NCI-H2171 (cell line): ENCODE data around the gene CDKAL1.

Experiments
- DNase-seq: peaks from one replicate; lab custom pipeline; 2025; lab: John Stamatoyannopoulos, UW

Gene CDKAL1

GRCh38 chr6:21204951-21205350 is 670.7 kb downstream of the CDKAL1 start:
- DNase-seq, result no peak

DNA sequence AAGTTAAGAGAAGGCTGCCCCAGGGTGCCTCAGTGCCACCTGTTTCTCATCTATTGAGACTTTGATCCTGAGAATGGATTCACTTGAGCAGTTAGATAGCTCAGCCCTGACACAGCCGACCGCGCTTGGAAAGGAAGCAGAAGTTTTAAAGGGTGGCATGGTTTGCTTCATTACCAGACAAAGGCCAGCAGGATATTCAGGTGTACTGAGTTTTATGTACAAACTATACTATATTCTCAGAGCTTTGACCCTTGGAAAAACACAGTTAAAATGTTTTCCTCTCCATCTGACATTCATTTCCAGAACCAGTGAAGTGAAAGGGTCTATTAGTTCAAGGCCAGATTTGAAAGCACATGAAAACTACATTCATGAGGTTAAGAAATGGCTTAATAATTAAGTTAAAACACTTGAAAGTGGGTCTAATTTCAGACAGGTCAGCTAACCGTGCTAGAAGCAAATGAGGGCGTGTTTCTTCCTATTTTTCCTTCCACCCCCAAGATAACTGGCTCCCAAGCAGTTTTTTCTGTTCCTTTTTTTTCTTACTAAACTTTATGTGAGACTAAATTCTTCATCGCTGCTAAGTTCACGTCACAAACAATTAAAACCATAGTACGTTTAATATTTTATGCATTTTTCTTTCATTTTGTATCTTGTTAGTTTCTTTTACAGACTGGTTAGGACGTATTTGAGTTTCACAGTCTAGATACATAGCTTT is 674.0 kb downstream of the CDKAL1 start:
- no peak for DNase-seq

DNA sequence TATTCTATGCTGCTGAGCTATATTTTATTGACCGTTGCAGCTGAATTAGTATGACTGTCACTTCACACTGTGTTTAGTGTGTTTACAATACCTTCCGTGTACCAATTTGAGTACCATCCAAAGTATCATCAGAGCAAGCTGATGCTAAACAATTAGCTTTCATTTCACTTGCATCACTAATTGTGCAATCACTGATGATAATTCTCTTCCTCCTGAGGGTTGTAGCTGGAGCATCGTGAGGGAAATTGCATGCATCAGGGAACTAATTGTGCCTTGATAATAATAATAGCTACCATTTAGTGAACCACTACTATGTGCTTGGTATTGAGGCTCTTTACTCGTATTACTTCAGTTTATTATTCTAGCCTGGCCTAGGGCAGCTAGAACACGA is 674.5 kb downstream of the CDKAL1 start:
- DNase-seq, result no peak

DNA sequence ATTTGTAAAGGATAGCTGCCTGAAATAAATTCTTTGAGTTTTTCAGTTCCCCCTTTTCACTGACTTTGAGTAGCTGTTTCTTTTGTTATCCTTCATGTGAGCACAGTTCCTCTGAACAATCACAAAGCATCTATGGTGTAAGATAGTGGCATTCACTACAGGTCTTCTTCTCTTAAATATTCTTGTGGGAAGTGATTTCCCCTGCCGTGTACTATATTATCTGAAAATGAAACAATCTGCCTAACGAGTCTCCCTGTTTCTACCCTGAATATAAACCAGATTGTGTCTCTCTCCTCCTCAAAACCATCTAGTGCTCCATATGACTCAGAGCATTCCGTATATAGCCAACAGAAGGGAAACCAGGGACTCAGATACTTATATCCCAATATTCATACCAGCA is 679.2 kb downstream of the CDKAL1 start:
- DNase-seq, result no peak

DNA sequence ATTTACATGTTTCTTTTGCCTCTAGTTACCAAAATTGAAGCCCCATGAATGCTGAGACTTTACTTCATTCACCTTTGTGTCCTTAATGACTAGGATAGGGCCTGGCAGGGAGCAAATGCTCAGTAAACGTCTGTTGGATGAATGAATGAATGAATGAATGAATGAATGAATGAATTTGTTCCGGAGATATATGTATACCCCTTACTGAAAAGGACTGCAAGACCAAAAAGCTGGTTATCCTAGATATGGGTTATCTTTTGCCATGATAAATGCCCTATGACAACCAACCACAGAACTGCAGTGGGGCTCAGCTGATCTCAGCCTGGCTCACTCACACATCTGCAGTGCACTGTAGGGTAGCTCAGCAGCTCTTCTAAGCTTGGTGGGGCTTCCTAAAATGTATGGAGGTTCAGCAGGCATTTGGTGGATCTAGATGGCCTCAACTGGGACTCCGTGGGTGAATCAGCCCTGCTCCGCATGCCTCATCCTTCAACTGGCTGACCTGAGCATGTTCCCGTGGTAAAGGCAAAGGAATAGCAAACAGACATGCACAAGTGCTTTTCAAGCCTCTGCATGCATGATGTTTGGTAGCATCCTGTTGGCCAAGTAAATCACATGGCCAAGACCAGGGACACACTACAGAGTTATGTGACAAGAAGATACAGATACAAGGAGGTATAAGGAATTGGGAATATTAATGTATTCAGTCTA is 680.6 kb downstream of the CDKAL1 start:
- DNase-seq, result no peak

DNA sequence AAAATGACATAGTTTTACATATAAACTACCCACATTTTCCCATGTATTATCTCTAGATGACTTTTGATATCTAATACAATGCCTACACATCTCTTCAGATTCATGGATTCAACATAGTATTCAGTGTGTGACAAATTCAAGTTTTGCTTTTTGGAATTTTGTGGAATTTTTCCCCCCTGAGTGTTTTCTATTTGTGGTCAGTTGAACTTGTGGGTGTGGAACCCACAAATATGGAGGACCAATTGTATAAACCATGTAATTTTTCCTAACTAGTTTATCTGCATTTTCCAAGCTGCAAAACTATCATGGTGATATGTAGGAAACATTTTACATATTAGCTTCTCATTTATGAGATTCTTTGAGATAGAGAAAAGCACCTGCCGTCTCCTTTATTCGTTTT is 685.0 kb downstream of the CDKAL1 start:
- no peak for DNase-seq

GRCh38 chr6:21219856-21220255 is 685.6 kb downstream of the CDKAL1 start:
- DNase-seq, result no peak

GRCh38 chr6:21220271-21220987 is 686.2 kb downstream of the CDKAL1 start:
- DNase-seq, result no peak

GRCh38 chr6:21222656-21223055 is 688.4 kb downstream of the CDKAL1 start:
- peak; percentile 61 for DNase-seq

- no peak for DNase-seq
These were observed 691.7 kb downstream of the CDKAL1 start for GRCh38 chr6:21225912-21226311.

GRCh38 chr6:21227486-21227885 is 693.2 kb downstream of the CDKAL1 start:
- no peak for DNase-seq

DNA sequence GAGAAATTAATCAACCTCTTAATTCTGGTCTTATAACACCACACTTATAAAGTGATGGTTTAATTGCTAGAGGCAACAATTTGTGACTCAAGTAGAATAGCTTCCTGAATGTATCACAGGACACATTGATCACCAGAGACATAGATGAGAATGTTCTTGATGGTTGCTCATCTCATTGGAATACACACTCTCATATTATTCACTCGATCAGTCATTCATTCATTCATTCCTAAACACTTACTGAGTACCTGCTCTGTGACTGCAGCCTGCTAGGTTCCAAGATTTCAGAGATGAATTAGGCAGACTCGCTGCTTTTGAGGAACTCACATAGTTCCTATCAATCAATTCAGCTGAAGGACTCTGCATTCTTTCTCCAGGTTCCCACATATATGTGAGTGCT is 694.2 kb downstream of the CDKAL1 start:
- no peak for DNase-seq

- no peak for DNase-seq
These were observed 694.7 kb downstream of the CDKAL1 start for GRCh38 chr6:21228876-21229460.

- no peak for DNase-seq
These were observed 696.3 kb downstream of the CDKAL1 start for GRCh38 chr6:21230536-21230935.

- DNase-seq, result no peak
These were observed 700.9 kb downstream of the CDKAL1 start for GRCh38 chr6:21235162-21235561.

DNA sequence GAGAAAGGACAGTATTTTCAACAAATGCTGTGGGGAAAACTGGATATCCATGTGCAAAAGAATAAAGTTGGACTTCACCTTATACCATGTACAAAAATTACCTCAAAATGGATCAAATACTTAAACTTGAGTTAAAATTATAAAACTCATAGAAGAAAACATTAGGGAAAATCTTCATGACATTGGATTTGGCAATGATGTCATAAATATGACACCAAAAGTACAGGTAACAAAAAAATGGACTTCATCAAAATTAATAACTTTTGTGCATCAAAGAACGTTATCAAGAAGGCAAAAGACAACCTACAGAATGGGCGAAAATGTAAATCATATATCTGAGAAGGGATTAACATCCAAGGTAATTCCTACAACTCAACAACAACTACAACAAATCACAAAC is 704.0 kb downstream of the CDKAL1 start:
- no peak for DNase-seq

GRCh38 chr6:21240709-21241108 is 706.5 kb downstream of the CDKAL1 start:
- DNase-seq, result no peak

- peak; percentile 69 for DNase-seq
These were observed 707.2 kb downstream of the CDKAL1 start for GRCh38 chr6:21241231-21242130.

DNA sequence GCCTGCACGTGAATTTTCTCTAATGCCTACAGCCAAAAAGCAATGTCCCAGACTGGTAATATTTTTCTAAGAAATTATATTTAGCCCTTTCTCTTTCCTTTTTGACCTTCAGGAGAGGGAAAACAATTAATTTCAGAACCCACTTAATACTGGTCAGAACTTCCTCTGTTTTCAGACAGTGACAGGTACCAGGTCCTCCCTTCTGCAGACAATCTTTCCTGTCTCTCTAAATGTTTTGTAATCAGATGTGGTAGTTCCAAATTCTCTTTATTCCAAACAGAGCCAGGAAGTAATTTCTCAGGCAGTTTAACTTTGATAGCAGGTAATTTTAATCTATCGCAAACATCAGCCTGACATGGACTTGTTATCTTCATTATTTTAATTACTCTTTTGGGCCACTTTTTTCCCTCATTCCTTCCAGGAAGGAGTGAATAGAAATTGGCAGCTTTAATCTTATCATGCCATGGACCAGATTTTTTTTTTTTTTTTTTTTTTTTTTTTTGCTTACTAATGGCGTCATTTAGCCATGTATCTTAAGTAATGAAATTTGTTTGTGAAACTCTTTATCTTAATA is 710.7 kb downstream of the CDKAL1 start:
- no peak for DNase-seq

DNA sequence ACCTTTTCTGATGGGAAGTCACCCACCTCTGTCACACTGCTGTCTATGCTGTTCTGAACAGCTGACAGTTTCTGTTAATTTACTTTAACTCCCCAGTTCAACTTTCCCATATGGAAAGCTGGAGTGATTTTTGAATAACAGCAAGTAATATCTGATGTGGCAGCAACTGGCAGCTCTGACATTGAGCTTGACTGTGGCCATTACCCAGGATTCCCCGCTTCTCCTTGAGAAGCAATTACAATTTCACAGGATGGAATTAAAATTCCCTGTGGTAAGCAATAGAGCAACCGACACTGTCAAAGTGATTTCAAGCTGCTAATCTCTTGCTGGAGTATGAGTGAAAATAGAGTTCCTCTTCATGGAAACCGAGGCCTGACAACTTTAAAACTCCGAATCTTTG is 711.2 kb downstream of the CDKAL1 start:
- peak; percentile 4 for DNase-seq

GRCh38 chr6:21246075-21246474 is 711.8 kb downstream of the CDKAL1 start:
- no peak for DNase-seq
